Neutrophil (primary cell): ENCODE data around the gene MAML1.

Experiments used
- H3K27ac ChIP-seq: fragments of 200-600 bp; sonication (generic); 2 replicates; pipeline ENCODE4 v1.5.1; 2016; ENCODE audit warnings: mild to moderate bottlenecking, moderate library complexity
- H3K27me3 ChIP-seq: fragments of 200-600 bp; sonication (generic); 2 replicates; pipeline ENCODE4 v1.6.0; 2016; ENCODE audit warnings: mild to moderate bottlenecking
- H3K36me3 ChIP-seq: fragments of 200-600 bp; sonication (generic); 2 replicates; pipeline ENCODE4 v1.5.1; 2017
- H3K4me1 ChIP-seq, 2 experiments: fragments of 200-600 bp in 1 of 2; sonication (generic) in 1 of 2; 1 replicate in 1 of 2; 2 replicates in 1 of 2; pipeline versions ENCODE4 v1.5.1 to v1.6.1; 2013 to 2016; ENCODE audit warnings: low read depth in 1 of 2, low read length in 1 of 2, mild to moderate bottlenecking in 1 of 2, moderate library complexity in 1 of 2; ENCODE audit not compliant: control insufficient read depth in 1 of 2, insufficient read depth in 1 of 2
- H3K4me3 ChIP-seq, 2 experiments: fragments of 200-600 bp in 1 of 2; sonication (generic) in 1 of 2; 1 replicate in 1 of 2; 2 replicates in 1 of 2; pipeline ENCODE4 v1.5.1; 2013 to 2016; ENCODE audit warnings: low read depth in 1 of 2, low read length in 1 of 2, mild to moderate bottlenecking in 1 of 2, moderate library complexity in 1 of 2
- H3K9me3 ChIP-seq: fragments of 200-600 bp; sonication (generic); 2 replicates; pipeline ENCODE4 v1.5.1; 2016
- TF ChIP-seq, protein P1 (sequence below): fragments of 200-600 bp; sonication (generic); IDR thresholded peaks from 2 replicates; pipeline ENCODE4 v1.5.1; 2016; ENCODE audit warnings: antibody characterized with exemption

The MAML1 gene

GRCh38 chr5:179697993-179698934 lies 34.4 kb upstream of the MAML1 start:
- Histone ChIP-seq H3K36me3 (no peaks in the 10 kb centered on the region), H3K4me1 (peaks cover 74% of the 10 kb centered on the region in 2 experiments), H3K9me3 (no peaks in the 10 kb centered on the region), H3K27ac (peak overlapping the region; percentile 97), H3K27me3 (no peaks in the 10 kb centered on the region), H3K4me3 (peak overlapping the region; percentile 88)
- TF ChIP-seq, protein P1, sequence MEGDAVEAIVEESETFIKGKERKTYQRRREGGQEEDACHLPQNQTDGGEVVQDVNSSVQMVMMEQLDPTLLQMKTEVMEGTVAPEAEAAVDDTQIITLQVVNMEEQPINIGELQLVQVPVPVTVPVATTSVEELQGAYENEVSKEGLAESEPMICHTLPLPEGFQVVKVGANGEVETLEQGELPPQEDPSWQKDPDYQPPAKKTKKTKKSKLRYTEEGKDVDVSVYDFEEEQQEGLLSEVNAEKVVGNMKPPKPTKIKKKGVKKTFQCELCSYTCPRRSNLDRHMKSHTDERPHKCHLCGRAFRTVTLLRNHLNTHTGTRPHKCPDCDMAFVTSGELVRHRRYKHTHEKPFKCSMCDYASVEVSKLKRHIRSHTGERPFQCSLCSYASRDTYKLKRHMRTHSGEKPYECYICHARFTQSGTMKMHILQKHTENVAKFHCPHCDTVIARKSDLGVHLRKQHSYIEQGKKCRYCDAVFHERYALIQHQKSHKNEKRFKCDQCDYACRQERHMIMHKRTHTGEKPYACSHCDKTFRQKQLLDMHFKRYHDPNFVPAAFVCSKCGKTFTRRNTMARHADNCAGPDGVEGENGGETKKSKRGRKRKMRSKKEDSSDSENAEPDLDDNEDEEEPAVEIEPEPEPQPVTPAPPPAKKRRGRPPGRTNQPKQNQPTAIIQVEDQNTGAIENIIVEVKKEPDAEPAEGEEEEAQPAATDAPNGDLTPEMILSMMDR = no peak

- H3K4me3 ChIP-seq = peak within 1 kb of the TSS; percentile 88
- H3K4me1 ChIP-seq = peaks cover 73 to 74% of the 10 kb centered on the region in 2 experiments
- peak within 1 kb of the TSS; percentile 97 for H3K27ac ChIP-seq
- TF ChIP-seq, protein P1 = no peak
- no peaks in the 10 kb centered on the region for H3K9me3 ChIP-seq
- H3K36me3 ChIP-seq = no peaks in the 10 kb centered on the region
- H3K27me3 ChIP-seq = no peaks in the 10 kb centered on the region
These were observed 33.5 kb upstream of the MAML1 start, which contains the start of gene CANX for GRCh38 chr5:179698935-179699615. TSS of gene CANX (plus strand) at chr5:179698967. CDS start at chr5:179705682, 6,715 bp downstream.

DNA sequence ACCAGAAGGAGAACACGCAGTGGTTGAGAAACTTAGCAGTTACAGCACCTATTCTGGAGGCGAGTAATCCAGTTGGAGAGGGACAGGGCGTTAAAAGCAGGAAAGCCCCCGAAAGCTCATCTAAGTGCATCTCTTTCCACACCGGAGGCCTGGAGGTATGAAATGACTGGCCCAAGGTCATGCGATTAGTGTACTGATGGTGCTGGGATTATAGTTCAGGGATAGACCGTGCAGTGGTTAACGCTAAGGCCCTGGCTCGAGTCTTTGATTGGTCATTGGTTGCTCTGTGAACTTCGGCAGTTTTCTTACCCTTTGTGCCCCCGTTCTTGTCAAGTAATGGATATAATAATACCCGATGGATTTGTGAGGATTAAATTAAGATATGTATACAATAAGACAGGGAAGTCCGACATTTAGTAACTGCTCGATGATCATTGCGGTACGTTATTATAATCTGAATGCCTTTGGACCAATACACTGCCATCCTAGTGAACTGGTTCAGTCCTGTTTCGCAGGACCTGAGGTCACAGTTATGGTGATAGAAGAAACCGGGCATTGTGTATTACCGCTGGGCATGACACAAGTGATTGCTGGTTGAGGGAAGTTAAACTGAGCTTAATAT lies 32.9 kb upstream of the MAML1 start:
- TF ChIP-seq, protein P1 = no peak
- H3K4me1 ChIP-seq = peaks cover 67 to 68% of the 10 kb centered on the region in 2 experiments
- no peaks in the 10 kb centered on the region for H3K9me3 ChIP-seq
- H3K27ac ChIP-seq = peak overlapping the region; percentile 97
- no peaks in the 10 kb centered on the region for H3K36me3 ChIP-seq
- H3K27me3 ChIP-seq = no peaks in the 10 kb centered on the region
- H3K4me3 ChIP-seq = peak overlapping the region; percentile 88

DNA sequence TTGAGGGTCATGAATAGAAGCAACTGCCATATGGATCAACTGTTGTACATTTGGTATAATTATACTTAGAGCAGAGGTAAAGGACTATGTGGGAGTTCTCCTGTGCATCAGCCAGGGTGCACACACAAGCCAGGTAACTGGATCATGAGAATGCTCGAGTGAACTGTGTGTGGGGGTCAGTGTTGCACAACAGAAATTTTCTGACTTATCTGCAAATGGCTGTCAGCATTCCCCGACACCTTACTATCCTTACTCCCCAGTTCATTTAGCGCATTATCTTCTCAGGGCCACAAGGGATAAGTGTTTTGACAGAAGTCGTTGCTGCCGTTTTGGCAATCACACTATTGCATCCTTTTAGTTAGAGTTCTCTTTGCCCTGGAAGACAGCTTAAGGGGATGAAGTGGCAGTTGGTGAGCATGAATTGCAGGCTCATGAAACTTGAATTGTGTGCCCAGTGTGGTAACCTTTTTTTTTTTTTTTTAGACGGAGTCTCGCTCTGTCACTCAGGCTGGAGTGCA lies 32.2 kb upstream of the MAML1 start:
- peak overlapping the region; percentile 97 for H3K27ac ChIP-seq
- H3K9me3 ChIP-seq = no peaks in the 10 kb centered on the region
- no peaks in the 10 kb centered on the region for H3K27me3 ChIP-seq
- peak overlapping the region; percentile 8 to 88 for H3K4me3 ChIP-seq
- peaks cover 60 to 61% of the 10 kb centered on the region in 2 experiments for H3K4me1 ChIP-seq
- H3K36me3 ChIP-seq = no peaks in the 10 kb centered on the region
- TF ChIP-seq, protein P1 = no peak

DNA sequence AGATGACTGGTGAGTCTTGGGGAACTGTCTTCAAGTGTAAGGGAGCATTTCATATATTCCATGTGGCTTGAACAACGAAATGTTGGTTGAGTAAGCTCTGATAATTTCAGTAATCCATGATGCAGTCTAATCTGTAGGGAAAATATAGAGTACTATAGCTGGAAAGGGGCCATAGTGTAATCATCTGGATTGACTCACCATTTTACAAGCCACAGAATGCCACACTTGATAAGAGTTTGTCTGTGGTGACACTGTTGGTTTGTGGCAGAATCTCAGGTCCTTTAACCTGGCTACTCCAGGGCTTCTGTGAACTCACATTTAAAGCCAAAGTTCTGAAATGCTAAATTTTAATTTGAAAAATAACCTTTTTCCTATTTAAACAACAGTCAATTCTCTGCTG lies 16.3 kb upstream of the MAML1 start:
- no peaks in the 10 kb centered on the region for H3K4me1 ChIP-seq
- peak overlapping the region; percentile 31 for H3K27ac ChIP-seq
- no peaks in the 10 kb centered on the region for H3K9me3 ChIP-seq
- H3K4me3 ChIP-seq = no peak overlapping the region
- TF ChIP-seq, protein P1 = no peak
- no peaks in the 10 kb centered on the region for H3K27me3 ChIP-seq
- H3K36me3 ChIP-seq = peaks cover 17% of the 10 kb centered on the region
